OCI-LY3 (cell line): ENCODE measurements around the gene SMIM14.
"Not testable (repeated sequence)": the region's sequence is repeated elsewhere in the genome, so short reads cannot be mapped to it uniquely, and the experiment has no call there.

ENCODE experiments used
- H2AFZ ChIP-seq: fragments of 200-600, 300-600 bp; shearing (Covaris generic); 2 replicates; pipeline ENCODE4 v1.6.0; 2014; ENCODE audit warnings: antibody characterized with exemption, low read depth, low read length
- H3K27ac ChIP-seq: fragments of 200-600, 300-600 bp; sonication (generic); 2 replicates; pipeline ENCODE4 v1.5.1; 2014; ENCODE audit warnings: mild to moderate bottlenecking, low read length, moderate library complexity, mixed read lengths
- H3K27me3 ChIP-seq: fragments of 200-600, 300-600 bp; sonication (generic); 2 replicates; pipeline ENCODE4 v1.6.1; 2014; ENCODE audit warnings: low read depth, low read length, mixed read lengths
- H3K36me3 ChIP-seq: fragments of 200-600, 300-600 bp; sonication (generic); replicated peaks from 2 replicates; pipeline ENCODE3; 2014; ENCODE audit warnings: low read depth, low read length, mixed read lengths
- H3K4me1 ChIP-seq: fragments of 300-600, 200-600 bp; sonication (generic); 2 replicates; pipeline ENCODE4 v1.6.1; 2014; ENCODE audit warnings: low read length, mixed read lengths
- H3K4me2 ChIP-seq: fragments of 200-600, 300-600 bp; sonication (generic); 2 replicates; pipeline ENCODE4 v1.6.1; 2014; ENCODE audit warnings: low read length, mixed read lengths
- H3K4me3 ChIP-seq: fragments of 300-600, 200-600 bp; sonication (generic); 2 replicates; pipeline ENCODE4 v1.5.1; 2014; ENCODE audit warnings: antibody characterized with exemption, mild to moderate bottlenecking, low read length, moderate library complexity
- H3K79me2 ChIP-seq: fragments of 300-600, 200-600 bp; shearing (Covaris generic); 2 replicates; pipeline ENCODE4 v1.6.1; 2014; ENCODE audit warnings: mild to moderate bottlenecking, low read length, mixed read lengths
- H3K9ac ChIP-seq: fragments of 300-600, 200-600 bp; shearing (Covaris generic); 2 replicates; pipeline ENCODE4 v1.6.0; 2014; ENCODE audit warnings: mild to moderate bottlenecking, low read length, moderate library complexity
- H3K9me3 ChIP-seq: fragments of 200-600, 300-600 bp; shearing (Covaris generic); 2 replicates; pipeline ENCODE4 v1.6.1; 2014; ENCODE audit warnings: low read length, mixed read lengths; ENCODE audit not compliant: insufficient read depth
- H4K20me1 ChIP-seq: fragments of 200-600, 300-600 bp; sonication (generic); 2 replicates; pipeline ENCODE4 v1.6.1; 2016; ENCODE audit warnings: low read length, mixed read lengths; ENCODE audit not compliant: insufficient read depth
- EZH2phosphoT487 ChIP-seq: fragments of 200-600 bp; shearing (Covaris generic); IDR thresholded peaks from 2 replicates; pipeline ENCODE4 v1.6.1; 2018; ENCODE audit warnings: antibody characterized with exemption, mixed run types, low read depth
- TF ChIP-seq, protein P1 (sequence below): fragments of 200-600, 300-600 bp; sonication (generic); IDR thresholded peaks from 2 replicates; pipeline ENCODE4 v1.5.1; 2014; ENCODE audit warnings: antibody characterized with exemption, low read length, low read depth

Gene SMIM14

DNA sequence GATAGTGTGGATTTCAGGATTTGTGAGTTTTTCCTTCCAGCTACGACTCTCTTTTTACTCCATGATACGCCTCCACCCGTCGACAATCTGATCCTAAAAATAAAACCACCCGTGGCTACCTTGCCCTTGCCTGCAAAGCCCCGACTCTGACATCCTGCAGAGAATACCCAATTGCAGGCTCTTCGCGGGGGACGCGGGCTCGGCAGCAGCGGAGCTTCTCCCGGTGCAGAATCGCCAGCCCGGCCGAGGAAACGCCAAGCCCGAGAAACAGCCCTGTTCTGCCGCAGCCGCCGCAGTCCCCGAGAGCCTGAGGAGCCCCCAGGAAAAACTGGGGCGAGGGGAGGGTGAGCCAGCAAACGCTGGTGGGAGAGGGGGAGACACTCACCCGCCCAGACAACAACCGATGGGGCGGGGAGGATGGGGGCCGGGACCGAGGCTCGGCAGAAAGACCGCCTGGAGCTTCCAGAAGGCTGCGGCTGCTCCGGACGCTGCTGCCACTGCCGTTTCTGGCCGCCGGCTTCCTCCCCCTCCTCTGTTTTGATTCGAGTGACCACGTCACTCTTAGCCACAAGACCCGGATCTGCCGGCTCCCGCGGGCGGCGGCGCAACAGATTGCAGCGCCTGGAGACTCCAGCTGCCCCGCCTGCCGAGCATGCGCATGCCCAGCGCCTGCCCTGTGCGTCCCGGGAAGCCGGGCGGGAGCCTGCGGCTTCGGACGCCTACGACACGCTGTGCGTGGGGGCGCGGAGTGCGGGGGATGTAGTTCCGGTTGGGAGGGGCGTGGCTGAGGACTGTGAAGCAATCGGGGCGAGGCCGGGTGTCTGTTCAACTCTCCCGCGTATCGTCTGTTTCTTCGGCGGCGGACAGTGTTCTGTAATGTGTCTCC lies at the start of gene SMIM14:
Gene SMIM14, minus strand, starts transcription at position 512 of the 886 bp plus-strand sequence. CDS start 33,720 bp downstream, outside the sequence.
- Histone ChIP-seq H3K9me3 (no peaks in the 10 kb centered on the region), H3K4me1 (peaks cover 39% of the 10 kb centered on the region), H3K4me2 (peak within 1 kb of the TSS; percentile 96), H2AFZ (peak within 1 kb of the TSS; percentile 61), H3K27ac (peak within 1 kb of the TSS; percentile 73), H3K9ac (peak within 1 kb of the TSS; percentile 72), H3K27me3 (no peaks in the 10 kb centered on the region), H3K4me3 (peak within 1 kb of the TSS; percentile 87), H3K79me2 (0 out of 2 replicates have a peak, but pooled peaks cover 5% of the 10 kb centered on the region), H3K36me3 (no peaks in the 10 kb centered on the region), H4K20me1 (no peaks in the 10 kb centered on the region)
- TF ChIP-seq EZH2phosphoT487 = no peak
- TF ChIP-seq, protein P1, sequence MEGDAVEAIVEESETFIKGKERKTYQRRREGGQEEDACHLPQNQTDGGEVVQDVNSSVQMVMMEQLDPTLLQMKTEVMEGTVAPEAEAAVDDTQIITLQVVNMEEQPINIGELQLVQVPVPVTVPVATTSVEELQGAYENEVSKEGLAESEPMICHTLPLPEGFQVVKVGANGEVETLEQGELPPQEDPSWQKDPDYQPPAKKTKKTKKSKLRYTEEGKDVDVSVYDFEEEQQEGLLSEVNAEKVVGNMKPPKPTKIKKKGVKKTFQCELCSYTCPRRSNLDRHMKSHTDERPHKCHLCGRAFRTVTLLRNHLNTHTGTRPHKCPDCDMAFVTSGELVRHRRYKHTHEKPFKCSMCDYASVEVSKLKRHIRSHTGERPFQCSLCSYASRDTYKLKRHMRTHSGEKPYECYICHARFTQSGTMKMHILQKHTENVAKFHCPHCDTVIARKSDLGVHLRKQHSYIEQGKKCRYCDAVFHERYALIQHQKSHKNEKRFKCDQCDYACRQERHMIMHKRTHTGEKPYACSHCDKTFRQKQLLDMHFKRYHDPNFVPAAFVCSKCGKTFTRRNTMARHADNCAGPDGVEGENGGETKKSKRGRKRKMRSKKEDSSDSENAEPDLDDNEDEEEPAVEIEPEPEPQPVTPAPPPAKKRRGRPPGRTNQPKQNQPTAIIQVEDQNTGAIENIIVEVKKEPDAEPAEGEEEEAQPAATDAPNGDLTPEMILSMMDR = no peak

DNA sequence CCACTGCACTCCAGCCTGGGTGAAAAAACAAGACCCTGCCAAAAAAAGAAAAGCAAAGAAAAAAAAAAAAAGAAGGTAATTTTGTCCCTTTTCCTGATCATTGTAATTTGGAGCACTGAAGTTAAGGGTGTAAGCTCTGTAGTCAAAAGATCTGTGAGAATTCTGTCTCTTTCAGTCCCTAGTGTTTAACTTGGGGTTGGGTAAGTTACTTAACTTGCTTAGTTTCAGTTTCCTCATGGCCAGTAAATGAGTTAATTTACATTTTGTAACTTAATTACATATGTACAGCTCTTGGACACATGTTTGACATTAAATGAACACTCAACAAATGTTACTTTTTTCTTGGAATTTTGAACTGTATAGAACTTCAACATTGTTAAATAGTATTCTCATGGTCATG lies 48.3 kb upstream of the SMIM14 start:
- Histone ChIP-seq H3K9ac (no peak overlapping the region), H3K4me2 (0 out of 2 replicates have a peak overlapping the region, but pooled peaks have one; percentile 2), H3K27me3 (no peaks in the 10 kb centered on the region), H2AFZ (peak overlapping the region; percentile 43), H3K79me2 (no peaks in the 10 kb centered on the region), H3K9me3 (no peaks in the 10 kb centered on the region), H3K36me3 (no peaks in the 10 kb centered on the region), H3K4me3 (no peak overlapping the region), H3K27ac (no peak overlapping the region), H4K20me1 (no peaks in the 10 kb centered on the region), H3K4me1 (peaks cover 15% of the 10 kb centered on the region)
- TF ChIP-seq, protein P1 = no peak
- no peak for TF ChIP-seq EZH2phosphoT487

DNA sequence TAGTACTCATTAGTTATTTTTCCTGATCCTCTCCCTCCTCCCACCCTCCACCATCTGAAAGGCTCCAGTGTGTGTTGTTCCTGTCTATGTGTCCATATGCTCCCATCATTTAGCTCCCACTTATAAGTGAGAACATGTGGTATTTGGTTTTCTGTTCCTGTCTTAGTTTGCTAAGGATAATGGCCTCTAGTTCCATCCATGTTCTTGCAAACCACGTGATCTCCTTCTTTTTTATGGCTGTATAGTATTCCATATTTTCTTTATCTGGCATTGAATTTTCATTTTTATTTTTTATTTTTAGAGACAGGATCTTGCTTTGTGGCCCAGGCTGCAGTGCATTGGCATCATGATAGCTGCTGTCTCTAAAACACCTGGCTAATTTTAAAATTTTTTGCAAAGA lies 47.3 kb upstream of the SMIM14 start:
- no peaks in the 10 kb centered on the region for H3K27me3 ChIP-seq
- no peak for TF ChIP-seq EZH2phosphoT487
- TF ChIP-seq, protein P1 = no peak
- no peak overlapping the region for H3K4me2 ChIP-seq
- H3K4me1 ChIP-seq = peaks cover 18% of the 10 kb centered on the region
- no peaks in the 10 kb centered on the region for H4K20me1 ChIP-seq
- no peak overlapping the region for H3K4me3 ChIP-seq
- H3K36me3 ChIP-seq = no peaks in the 10 kb centered on the region
- H3K9ac ChIP-seq = no peak overlapping the region
- no peak overlapping the region for H2AFZ ChIP-seq
- H3K9me3 ChIP-seq = no peaks in the 10 kb centered on the region
- H3K79me2 ChIP-seq = no peaks in the 10 kb centered on the region
- no peak overlapping the region for H3K27ac ChIP-seq

DNA sequence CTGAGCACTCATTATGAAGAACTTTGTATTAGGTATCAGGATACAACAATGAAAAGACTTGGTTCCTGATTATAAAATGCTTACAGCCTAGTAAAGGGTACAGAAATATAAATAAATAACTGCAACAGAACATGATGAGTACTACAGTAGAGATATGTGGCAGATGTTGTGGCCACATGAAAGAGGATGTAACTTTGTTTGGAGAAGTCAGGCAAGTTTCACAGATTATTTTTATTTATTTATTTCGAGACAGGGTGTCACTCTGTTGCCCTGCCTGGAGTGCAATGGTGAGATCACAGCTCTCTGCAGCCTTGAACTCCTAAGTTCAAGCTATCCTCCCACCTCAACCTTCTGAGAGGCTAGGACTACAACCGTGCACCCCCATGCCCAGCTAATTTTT lies 43.5 kb upstream of the SMIM14 start:
- TF ChIP-seq, protein P1 = no peak
- no peak for TF ChIP-seq EZH2phosphoT487
- Histone ChIP-seq H3K27me3 (no peaks in the 10 kb centered on the region), H3K79me2 (no peaks in the 10 kb centered on the region), H3K4me2 (no peak overlapping the region), H3K4me3 (no peak overlapping the region), H3K4me1 (peaks cover 20% of the 10 kb centered on the region), H2AFZ (no peak overlapping the region), H3K36me3 (no peaks in the 10 kb centered on the region), H3K27ac (no peak overlapping the region), H3K9me3 (no peaks in the 10 kb centered on the region), H4K20me1 (no peaks in the 10 kb centered on the region), H3K9ac (no peak overlapping the region)

DNA sequence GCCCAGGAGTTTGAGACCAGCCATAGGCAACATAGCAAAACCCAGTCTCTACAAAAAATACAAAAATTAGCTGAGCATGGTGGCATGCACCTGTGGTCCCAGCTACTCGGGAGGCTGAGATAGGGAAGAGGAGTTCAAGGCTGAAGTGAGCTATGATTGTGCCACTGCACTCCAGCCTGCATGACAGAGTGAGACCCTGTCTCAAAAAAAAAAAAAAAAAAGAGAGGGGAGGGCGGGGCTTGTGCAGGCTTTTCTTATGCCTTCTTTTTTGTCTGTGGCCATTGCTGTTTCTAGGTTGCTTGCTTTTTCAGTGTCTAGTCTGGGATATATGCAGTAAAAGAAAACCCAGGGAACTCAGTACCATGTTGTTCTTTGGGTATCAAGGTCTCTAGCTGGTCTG lies 42.3 kb upstream of the SMIM14 start:
- not testable (repeated sequence) for H3K27ac ChIP-seq, H2AFZ ChIP-seq, H3K79me2 ChIP-seq, H3K4me3 ChIP-seq, H4K20me1 ChIP-seq, H3K27me3 ChIP-seq, H3K9me3 ChIP-seq, H3K36me3 ChIP-seq, H3K4me2 ChIP-seq, H3K9ac ChIP-seq
- peaks cover 14% of the 10 kb centered on the region for H3K4me1 ChIP-seq

DNA sequence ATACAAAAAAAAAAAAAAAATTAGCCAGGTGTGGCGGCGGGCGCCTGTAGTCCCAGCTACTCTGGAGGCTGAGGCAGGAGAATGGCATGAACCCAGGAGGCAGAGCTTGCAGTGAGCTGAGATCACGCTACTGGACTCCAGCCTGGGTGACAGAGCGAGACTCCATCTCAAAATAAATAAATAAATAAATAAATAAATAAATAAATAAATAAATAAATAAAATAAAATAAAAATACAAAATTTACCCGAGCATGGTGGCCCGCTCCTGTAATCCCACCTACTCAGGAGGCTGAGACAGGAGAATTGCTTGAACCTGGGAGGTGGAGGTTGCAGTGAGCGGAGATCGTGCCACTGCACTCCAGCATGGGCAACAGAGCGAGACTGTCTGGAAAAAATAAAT lies 37.0 kb upstream of the SMIM14 start:
- not testable (repeated sequence) for H3K79me2 ChIP-seq, H3K4me2 ChIP-seq, H3K9ac ChIP-seq, H3K4me1 ChIP-seq, H2AFZ ChIP-seq, H3K9me3 ChIP-seq, H3K36me3 ChIP-seq, H3K4me3 ChIP-seq, H3K27me3 ChIP-seq, H3K27ac ChIP-seq, H4K20me1 ChIP-seq
